Memory B cell (primary cell): ENCODE measurements around the gene GPR156.

ENCODE experiments used
- ATAC-seq: fragments of 150-1000 bp; cut with Tn5 transposase; 2 replicates; pipeline ENCODE4 v1.10.0; 2021; ENCODE audit warnings: low read depth, mild to moderate bottlenecking, moderate library complexity
- DNase-seq, 2 donors: peaks; one replicate each; pipeline ENCODE4 v3.0.0; 2022; ENCODE audit warnings: low spot score in 2 of 2
- H3K27ac Mint-ChIP-seq: one replicate; pipeline ENCODE4 v1.8.0; 2022; ENCODE audit warnings: mild to moderate bottlenecking, moderate library complexity, mixed read lengths
- H3K27me3 Mint-ChIP-seq: one replicate; pipeline ENCODE4 v1.8.0; 2022; ENCODE audit warnings: mixed read lengths
- H3K36me3 Mint-ChIP-seq: one replicate; pipeline ENCODE4 v1.8.0; 2022; ENCODE audit warnings: mild to moderate bottlenecking, mixed read lengths
- H3K4me1 Mint-ChIP-seq: one replicate; pipeline ENCODE4 v1.8.0; 2022; ENCODE audit warnings: mixed read lengths
- H3K4me3 Mint-ChIP-seq: one replicate; pipeline ENCODE4 v1.8.0; 2022; ENCODE audit warnings: mild to moderate bottlenecking, moderate library complexity, mixed read lengths
- H3K9me3 Mint-ChIP-seq: one replicate; pipeline ENCODE4 v1.8.0; 2022; ENCODE audit warnings: mixed read lengths

Gene GPR156

DNA sequence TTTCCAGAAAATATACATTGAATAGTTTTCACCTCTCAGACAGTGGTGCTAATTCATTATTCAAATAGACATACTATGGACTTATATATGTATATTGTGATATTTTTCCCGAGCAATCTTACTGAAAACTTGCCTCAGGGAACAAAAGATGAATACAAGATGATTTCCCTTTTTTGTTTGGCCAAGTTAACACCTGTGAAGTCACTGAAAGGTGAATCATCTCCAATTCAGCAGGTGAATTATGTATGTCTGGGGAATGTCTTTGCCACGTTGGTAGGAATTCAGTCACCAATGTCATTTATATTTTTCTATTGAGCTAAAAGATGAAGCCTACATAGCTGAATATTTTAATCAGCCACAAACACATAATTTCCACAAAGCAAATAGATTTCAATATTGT is 88.2 kb downstream of the GPR156 start:
- Mint-ChIP-seq H3K27me3 (no peaks in the 10 kb centered on the region), H3K4me3 (no peak overlapping the region), H3K27ac (no peak overlapping the region), H3K9me3 (no peaks in the 10 kb centered on the region), H3K4me1 (no peaks in the 10 kb centered on the region), H3K36me3 (no peaks in the 10 kb centered on the region)
- DNase-seq (no peak), ATAC-seq (no peak)

DNA sequence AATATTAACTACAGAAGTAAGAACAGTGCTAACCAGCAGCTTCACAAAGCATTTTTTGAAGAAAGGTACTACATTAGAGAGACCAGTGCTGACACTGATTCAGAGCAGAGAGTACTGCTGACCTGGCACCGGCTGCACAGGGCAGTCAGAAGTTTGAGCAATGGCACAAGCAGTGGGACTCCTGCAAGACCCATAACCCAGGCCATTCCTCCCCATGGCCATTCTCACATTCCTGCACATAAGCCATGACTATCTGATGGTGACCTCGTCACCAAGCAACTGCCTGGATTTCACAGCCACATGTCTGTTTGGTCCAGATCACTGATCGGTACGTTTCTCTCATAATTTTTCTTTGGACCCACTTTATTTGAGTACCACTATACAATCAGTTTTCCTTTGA is 88.7 kb downstream of the GPR156 start:
- H3K4me3 Mint-ChIP-seq = no peak overlapping the region
- H3K27ac Mint-ChIP-seq = no peak overlapping the region
- H3K36me3 Mint-ChIP-seq = no peaks in the 10 kb centered on the region
- ATAC-seq (no peak), DNase-seq (no peak)
- no peaks in the 10 kb centered on the region for H3K4me1 Mint-ChIP-seq
- no peaks in the 10 kb centered on the region for H3K27me3 Mint-ChIP-seq
- H3K9me3 Mint-ChIP-seq = no peaks in the 10 kb centered on the region

DNA sequence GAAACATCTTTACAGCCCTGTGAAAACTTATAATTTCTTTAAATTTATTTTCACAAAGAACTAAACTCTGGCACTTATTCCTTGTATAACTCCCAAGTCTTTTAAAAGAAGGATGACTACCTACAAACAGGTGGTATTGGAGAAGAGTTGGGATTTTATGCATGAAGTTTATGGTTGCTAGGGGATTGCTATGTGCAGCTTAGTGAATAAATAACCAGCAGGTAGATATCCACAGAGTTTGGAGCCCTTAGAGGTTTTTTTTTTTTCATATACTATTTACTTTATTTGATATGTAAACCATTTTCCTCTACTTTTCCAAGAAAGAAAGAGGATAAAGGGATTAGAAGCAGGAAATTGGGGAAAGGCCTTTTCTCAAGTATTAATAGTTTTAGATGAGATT is 91.5 kb downstream of the GPR156 start:
- no peaks in the 10 kb centered on the region for H3K9me3 Mint-ChIP-seq
- no peak for DNase-seq
- H3K27me3 Mint-ChIP-seq = no peaks in the 10 kb centered on the region
- no peak for ATAC-seq
- no peaks in the 10 kb centered on the region for H3K4me1 Mint-ChIP-seq
- H3K27ac Mint-ChIP-seq = no peak overlapping the region
- no peak overlapping the region for H3K4me3 Mint-ChIP-seq
- no peaks in the 10 kb centered on the region for H3K36me3 Mint-ChIP-seq

DNA sequence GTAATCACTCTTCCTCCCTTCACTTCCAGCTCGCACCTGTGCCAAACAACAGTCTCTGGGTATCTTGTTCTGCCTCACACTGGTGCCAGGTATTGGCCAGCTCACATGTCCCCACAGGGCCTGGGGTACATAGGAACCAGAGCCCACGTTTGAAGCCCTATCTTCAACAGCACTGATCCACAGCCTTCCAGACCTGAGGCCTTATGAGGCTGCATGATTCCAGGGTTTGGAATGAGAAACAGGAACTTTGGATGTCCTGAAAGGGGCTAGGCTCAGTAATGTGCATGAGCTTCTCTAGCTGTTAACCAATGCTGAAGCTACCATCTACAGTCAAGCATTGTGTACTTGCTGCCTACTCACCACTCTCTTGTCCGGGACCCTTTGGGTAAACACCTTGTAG is 92.4 kb downstream of the GPR156 start:
- ATAC-seq (no peak), DNase-seq (no peak)
- H3K27me3 Mint-ChIP-seq = no peaks in the 10 kb centered on the region
- no peaks in the 10 kb centered on the region for H3K4me1 Mint-ChIP-seq
- no peaks in the 10 kb centered on the region for H3K36me3 Mint-ChIP-seq
- no peak overlapping the region for H3K4me3 Mint-ChIP-seq
- no peak overlapping the region for H3K27ac Mint-ChIP-seq
- no peaks in the 10 kb centered on the region for H3K9me3 Mint-ChIP-seq

DNA sequence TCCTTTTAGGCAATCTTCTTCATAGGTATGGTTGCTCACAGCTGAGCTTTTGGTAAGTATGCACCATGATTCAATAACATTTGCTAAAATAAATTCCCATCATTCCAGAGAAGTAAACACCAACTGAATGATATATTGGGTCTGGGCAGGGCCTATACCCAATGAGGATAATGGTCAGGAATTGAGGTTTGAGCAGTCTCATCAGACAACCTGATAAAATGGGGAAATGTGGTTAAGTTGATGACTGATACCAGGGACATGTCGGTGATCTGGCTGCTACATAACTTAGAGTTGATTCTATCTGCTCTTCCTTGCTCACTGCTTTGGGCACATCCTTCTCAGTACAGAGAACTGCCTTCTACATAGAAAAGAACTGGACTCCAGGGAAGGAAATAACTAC is 92.9 kb downstream of the GPR156 start:
- ATAC-seq (no peak), DNase-seq (no peak)
- H3K36me3 Mint-ChIP-seq = no peaks in the 10 kb centered on the region
- no peaks in the 10 kb centered on the region for H3K9me3 Mint-ChIP-seq
- H3K4me1 Mint-ChIP-seq = no peaks in the 10 kb centered on the region
- no peak overlapping the region for H3K4me3 Mint-ChIP-seq
- H3K27me3 Mint-ChIP-seq = no peaks in the 10 kb centered on the region
- no peak overlapping the region for H3K27ac Mint-ChIP-seq

DNA sequence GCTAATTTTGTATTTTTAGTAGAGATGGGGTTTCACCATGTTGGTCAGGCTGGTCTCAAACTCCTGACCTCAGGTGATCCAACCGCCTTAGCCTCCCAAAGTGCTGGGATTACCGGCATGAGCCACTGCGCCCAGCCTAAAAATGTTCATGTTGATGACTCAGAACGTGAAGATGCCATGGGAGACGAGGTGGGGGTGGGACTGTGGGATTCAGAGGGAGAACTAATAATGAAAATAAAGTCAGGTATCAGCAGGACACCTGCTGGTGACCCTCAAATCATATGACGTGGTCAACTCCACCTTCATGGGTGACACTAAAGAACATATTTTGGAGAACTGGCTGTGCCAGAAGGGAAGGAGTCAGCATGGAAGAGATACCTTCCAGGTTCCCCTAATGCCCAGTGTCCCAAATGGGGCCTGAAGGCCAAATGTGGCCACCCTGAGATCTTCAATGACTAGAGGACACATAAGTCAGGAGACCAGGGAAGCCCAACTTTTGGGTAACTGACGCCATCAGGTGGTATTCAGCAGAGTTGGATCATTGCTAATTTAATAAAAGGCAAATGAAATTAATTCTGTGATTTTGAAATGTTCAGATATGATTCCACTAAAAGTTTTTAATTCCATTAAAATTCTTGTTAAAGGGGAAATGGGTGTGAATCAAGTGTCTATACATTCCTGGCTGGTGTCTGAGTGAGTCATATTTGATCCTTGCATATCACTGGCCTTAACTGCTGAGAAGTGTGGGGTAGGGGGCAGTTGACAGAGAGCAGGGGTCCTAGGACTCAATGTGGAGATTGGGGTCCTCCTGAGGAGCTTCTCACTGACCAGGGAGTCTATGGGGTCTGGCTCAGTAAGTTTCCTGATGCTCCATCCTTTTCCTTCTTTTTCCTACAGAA is 102.2 kb downstream of the GPR156 start:
- H3K4me1 Mint-ChIP-seq = no peaks in the 10 kb centered on the region
- no peak for DNase-seq
- no peak overlapping the region for H3K4me3 Mint-ChIP-seq
- no peak overlapping the region for H3K27ac Mint-ChIP-seq
- H3K36me3 Mint-ChIP-seq = no peaks in the 10 kb centered on the region
- ATAC-seq = no peak
- H3K9me3 Mint-ChIP-seq = no peaks in the 10 kb centered on the region
- H3K27me3 Mint-ChIP-seq = peaks cover 11% of the 10 kb centered on the region

DNA sequence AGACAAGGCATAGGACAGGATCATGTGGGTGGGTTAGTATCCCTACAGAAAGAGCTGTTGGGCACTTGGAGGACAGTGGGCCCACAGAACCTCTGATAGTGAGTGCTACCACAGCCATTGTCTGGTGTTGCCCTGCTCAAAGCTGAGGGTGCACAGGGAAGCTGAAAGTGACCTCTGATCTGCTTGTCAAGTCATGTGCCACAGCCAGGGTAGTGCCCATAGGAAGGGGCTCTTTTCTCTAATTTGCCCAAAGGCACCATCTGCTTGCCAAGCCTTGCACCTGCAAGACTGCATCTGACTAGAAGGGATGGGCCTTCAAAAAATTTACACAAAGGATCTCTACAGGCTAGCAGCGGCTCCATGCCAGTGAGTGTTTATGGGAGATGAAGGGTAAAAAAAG is 103.4 kb downstream of the GPR156 start:
- DNase-seq (no peak), ATAC-seq (no peak)
- Mint-ChIP-seq H3K9me3 (no peaks in the 10 kb centered on the region), H3K27ac (no peak overlapping the region), H3K36me3 (no peaks in the 10 kb centered on the region), H3K27me3 (peaks cover 12% of the 10 kb centered on the region), H3K4me1 (no peaks in the 10 kb centered on the region), H3K4me3 (no peak overlapping the region)

DNA sequence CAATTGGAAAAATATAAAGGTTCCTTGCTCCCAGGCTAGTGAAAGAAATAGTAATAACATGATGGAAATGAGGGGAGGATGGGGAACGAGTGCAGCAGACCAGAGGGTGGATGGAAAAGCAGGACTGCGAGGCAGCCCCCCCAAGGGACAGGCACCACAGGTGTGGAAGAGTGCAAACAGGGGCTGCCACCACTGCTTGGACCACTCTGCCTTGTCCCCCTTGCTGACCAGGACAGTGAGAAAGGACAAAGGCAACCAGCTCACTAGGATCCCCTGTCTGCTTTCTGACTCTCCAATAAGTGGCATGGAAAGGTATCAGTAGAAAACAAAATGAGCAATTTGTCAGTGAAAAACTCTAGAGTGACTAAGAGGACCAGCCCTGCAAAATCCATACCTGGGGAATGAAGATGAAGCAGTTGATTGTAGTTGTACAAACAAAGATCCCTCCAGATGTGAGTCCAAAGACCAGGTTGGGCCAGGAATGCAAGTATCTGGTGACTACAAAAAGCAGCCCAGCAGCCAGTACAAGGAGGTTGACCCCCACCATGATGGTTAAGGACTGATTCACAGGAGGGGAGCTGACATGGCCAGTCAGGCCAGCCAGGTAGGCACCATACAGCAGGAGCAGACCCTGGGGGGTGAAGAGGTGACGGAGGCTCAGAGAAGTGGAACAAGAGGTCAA is 104.2 kb downstream of the GPR156 start:
- H3K4me3 Mint-ChIP-seq = no peak overlapping the region
- ATAC-seq (no peak), DNase-seq (no peak)
- peaks cover 11% of the 10 kb centered on the region for H3K27me3 Mint-ChIP-seq
- H3K4me1 Mint-ChIP-seq = no peaks in the 10 kb centered on the region
- no peaks in the 10 kb centered on the region for H3K36me3 Mint-ChIP-seq
- H3K27ac Mint-ChIP-seq = no peak overlapping the region
- H3K9me3 Mint-ChIP-seq = no peaks in the 10 kb centered on the region

DNA sequence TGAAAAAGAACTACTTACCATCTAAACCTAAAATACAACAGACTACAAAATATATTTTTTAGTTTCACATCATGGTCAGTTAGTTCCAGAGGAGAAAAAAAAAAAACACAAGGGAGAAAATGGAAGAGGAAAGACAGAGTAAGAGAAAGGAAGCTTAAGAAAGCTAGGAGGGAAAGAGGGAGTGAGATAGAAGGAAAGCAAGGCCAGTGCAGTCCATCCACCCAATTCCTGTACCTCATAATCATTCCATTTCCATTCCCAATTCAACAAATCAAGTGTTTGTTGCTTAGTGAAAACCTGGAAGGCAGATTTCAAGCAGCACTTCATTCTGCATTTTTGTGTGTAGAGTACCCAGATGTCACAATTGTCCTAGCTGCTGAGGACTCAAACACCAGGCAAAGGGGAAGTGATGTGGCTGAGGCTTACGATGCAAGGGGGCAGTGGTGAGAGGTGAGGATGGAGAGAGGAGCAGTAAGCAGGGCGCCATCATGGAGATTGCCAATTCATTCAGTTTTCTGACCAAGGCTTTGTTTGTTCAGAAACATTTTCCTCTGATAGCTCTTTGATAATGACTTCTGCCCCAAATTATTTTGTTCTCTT is 107.2 kb downstream of the GPR156 start:
- Mint-ChIP-seq H3K27ac (no peak overlapping the region), H3K36me3 (no peaks in the 10 kb centered on the region), H3K27me3 (peaks cover 11% of the 10 kb centered on the region), H3K9me3 (no peaks in the 10 kb centered on the region), H3K4me3 (no peak overlapping the region), H3K4me1 (no peaks in the 10 kb centered on the region)
- DNase-seq (no peak), ATAC-seq (no peak)

DNA sequence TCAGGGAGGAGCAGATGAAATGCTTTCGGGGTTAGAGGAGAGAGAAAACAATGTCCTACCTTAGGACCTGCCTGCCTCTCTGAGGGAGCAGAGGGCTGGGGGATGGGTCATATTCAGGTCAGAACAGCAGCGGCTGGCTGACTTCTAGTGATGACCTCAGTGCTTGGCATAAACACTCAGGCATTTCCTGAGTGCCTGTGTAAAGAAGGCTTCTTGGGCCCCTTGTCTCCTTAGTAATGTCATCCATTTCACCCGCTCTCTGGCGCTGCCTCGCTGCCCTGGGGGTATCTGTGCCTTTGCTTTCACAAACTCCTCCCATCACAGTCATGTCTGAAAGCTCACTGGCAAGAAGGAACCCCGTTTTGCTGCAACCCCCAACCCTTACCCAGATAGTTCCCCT is 107.9 kb downstream of the GPR156 start:
- no peak for ATAC-seq
- no peak overlapping the region for H3K4me3 Mint-ChIP-seq
- no peaks in the 10 kb centered on the region for H3K36me3 Mint-ChIP-seq
- H3K27ac Mint-ChIP-seq = no peak overlapping the region
- no peaks in the 10 kb centered on the region for H3K9me3 Mint-ChIP-seq
- DNase-seq = no peak
- H3K27me3 Mint-ChIP-seq = peaks cover 11% of the 10 kb centered on the region
- no peaks in the 10 kb centered on the region for H3K4me1 Mint-ChIP-seq

DNA sequence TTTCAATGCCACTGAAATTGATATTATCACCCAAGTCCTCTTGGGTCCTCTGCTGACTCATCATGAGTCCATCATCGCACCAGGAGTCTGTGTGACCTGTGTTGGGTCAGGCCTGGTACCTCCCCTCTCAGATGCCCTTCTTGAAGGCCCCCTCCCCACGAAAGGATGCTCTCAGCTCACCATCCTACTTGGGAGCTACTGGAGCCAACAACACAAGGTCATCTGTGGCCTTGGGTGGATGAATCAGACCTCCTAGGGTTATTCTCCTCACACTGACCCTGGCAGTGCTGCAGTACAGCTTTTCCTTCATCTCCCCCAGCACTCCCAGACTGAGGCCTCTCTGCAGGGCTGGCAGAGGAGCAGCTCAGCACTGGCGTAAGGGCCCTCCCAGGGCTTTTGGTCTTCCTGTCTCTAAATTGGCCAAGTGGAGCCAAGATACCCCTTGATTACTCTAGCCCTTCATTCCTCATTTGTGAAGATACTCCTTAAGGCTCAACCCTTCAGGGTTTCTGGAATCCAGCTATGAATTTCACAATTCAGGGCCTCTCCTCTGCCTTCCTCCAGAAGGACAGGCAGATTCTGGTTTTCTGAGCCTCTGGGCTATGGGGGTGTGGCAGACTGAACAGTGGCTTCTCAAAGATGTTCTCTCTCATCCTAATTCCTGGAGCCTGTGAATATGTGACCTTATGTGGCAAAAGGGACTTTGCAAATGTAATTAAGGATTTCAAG is 110.0 kb downstream of the GPR156 start:
- no peaks in the 10 kb centered on the region for H3K9me3 Mint-ChIP-seq
- no peak for ATAC-seq
- H3K36me3 Mint-ChIP-seq = no peaks in the 10 kb centered on the region
- H3K27ac Mint-ChIP-seq = no peak overlapping the region
- H3K4me3 Mint-ChIP-seq = no peak overlapping the region
- no peaks in the 10 kb centered on the region for H3K4me1 Mint-ChIP-seq
- DNase-seq = no peak
- H3K27me3 Mint-ChIP-seq = peaks cover 5% of the 10 kb centered on the region

DNA sequence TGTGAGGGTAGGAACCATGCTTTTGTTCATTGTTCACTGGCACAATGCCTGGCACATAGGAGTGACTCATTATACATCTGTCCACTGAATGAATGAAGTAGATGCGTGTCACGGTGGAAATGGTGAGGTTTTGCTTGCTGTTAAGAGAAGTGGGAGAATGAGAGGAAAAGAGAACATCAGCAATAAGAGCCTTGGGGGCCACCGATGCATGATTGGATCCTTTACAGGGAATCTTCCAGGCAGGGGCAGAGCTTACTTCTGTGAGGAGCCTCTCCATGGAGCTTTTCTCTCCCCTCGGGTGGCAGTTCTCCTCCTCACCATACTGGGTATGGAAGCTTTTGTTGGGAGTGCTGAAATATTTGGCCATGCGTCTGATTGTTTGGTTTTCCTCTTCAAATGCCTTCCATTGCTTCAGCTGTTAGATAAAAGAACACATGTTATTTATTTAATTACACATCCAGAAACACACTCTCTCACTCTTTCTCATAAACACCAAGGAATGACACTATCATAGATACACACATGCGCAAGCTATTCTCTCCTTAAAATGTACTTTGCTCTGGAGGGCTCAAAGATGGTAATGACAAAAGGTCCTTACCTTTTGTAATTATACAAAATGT is 111.9 kb downstream of the GPR156 start:
- no peak for ATAC-seq
- Mint-ChIP-seq H3K4me1 (no peaks in the 10 kb centered on the region), H3K27me3 (peaks cover 2% of the 10 kb centered on the region), H3K27ac (no peak overlapping the region), H3K4me3 (no peak overlapping the region), H3K9me3 (no peaks in the 10 kb centered on the region), H3K36me3 (no peaks in the 10 kb centered on the region)
- DNase-seq = no peak

DNA sequence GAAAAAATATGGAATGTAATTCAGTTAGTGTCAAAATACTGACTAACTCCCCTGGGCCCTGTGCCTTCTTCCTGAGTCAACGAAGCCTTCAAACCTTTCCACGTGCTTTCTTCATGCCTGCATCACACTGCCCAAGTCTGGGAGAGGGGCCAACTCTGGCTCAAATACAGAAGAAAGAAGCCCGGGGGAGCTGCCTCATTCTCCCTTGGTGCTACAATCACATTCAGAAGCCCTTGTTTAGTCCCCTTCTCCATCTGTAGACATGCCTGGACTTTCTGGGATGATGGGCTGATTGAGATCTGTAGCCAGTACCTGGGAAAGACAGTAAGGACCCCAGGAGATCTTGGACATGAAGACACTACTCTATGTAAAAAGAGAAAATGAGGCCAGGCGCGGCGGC is 113.0 kb downstream of the GPR156 start:
- DNase-seq (no peak), ATAC-seq (no peak)
- H3K4me1 Mint-ChIP-seq = no peaks in the 10 kb centered on the region
- H3K27ac Mint-ChIP-seq = no peak overlapping the region
- H3K9me3 Mint-ChIP-seq = no peaks in the 10 kb centered on the region
- H3K36me3 Mint-ChIP-seq = no peaks in the 10 kb centered on the region
- H3K27me3 Mint-ChIP-seq = no peaks in the 10 kb centered on the region
- H3K4me3 Mint-ChIP-seq = no peak overlapping the region
